ENCODE data around the gene THBS3.
"Not testable (repeated sequence)": the region's sequence is repeated elsewhere in the genome, so short reads cannot be mapped to it uniquely, and the experiment has no call there.

The THBS3 gene

GRCh38 chr1:155174324-155175280 is 33.1 kb downstream of the THBS3 start:
- DNase-seq (ENCODE audit: low spot score), result peak; percentile 51

- DNase-seq (ENCODE audit: low spot score), result peak; percentile 61
Observed at GRCh38 chr1:155173478-155174323, 34.0 kb downstream of the THBS3 start, which contains the start of gene TRIM46. TSS of gene TRIM46 (plus strand) at chr1:155173849. CDS start at chr1:155173967, 118 bp downstream.

DNA sequence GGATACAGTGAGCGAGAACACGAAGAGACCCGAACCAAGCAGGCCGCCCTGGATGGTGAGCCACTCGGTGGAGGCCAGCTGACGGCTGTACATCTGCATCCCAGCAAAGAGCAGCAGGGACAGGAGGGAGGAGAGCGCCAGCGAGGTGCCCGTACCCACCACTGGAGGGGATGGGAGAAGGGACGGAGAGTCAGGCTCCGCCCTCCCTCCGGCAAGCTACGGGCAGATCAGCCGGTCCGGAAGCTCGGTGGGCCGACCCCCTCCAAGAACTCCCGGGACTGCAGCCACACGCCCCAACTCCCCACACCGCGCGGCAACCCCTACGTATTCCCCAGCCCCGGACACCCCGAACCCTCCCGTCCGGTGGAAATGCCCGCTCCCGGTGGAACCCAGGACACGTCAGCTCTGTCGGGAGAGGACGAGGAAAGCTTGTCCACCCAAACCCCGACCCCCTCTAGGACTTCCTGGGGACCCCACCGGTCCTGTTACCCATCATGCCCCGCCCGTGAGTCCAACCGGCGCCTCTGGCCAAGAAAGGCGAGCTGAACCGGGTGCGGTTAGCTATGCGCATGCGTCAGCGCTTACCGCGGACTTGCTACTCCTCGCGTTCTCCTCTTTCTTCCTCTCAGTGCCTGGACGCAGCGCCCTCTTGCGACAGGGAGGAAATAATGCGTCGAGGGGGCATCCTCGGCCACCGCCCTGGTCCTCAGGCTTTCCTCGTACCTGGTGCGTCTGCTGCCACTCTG is 34.8 kb downstream of the THBS3 start, which contains the start of gene KRTCAP2:
KRTCAP2 (minus strand) TSS at position 573 of the 746 bp plus-strand sequence; CDS start at position 493, 80 bp downstream.
- peak; percentile 94 for DNase-seq (ENCODE audit: low spot score)

- DNase-seq (ENCODE audit: low spot score), result peak; percentile 31
Observed at GRCh38 chr1:155171836-155172731, 35.6 kb downstream of the THBS3 start.

DNA sequence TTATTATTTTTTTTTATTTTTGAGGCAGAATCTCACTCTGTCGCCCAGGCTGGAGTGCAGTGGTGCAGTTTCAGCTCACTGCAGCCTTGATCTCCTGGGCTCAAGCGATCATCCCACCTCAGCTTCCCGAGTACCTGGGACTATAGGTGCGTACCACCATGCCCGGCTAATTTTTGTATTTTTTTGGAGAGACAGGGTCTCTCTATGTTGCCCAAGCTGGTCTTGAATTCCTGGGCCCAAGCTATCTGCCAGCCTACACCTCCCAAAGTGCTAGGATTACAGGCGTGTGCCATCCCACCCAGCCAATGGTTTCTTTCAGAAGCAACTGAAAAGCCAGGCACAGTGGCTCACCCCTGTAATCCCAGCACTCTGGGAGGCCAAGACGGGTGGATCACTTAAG is 36.9 kb downstream of the THBS3 start:
- peak; percentile 20 for DNase-seq (ENCODE audit: low spot score)

DNA sequence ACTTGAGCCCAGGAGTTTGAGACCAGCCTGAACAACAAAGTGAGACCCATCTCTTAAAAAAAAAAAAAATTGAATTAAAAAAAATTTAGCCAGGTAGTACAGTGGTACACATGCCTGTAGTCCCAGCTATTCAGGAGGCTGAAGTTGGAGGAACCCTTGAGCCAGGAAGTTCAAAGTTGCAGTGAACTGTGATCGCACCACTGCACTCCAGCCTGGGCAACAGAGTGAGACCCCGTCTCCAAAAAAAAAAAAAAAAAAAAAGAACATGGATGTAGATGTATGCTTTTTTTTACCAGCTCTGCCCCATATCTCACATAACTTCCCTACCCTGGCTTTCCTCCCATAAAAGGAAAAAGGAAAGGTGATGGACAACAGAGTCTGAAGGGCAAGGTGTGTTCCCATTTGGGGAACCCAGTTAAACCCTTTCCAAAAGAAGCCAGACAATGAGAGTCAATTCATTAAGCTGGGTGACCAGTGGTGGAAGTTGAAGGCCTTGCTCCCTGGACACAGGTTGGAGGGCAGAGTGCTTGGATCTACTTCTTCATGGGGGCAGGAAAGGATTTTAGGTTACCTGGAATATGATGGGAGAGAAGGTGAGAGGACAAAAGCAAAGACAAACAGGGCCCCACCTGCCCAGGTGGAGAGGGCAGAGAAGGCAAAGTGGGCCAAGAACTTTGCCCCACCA is 37.5 kb downstream of the THBS3 start:
- DNase-seq (ENCODE audit: low spot score), result peak; percentile 30

DNA sequence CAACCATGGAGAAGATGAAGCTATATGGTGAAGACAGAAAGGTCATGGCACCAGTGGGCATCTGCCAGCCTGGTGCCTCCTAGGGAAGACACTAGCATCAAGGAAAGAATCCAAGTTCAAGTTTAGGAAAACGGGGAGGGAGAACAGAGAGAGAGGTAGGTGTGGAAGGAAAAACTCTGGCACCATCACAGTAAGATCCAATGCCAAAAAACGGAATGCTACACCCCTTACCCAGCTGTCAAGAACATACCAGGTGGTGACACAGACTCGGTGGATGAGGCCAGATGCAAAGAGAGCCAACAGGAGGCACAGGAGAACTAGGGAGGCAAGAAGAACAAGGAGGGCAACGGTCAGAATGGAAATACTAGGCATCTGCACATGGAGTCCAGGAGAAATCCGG is 38.2 kb downstream of the THBS3 start:
- DNase-seq (ENCODE audit: low spot score), result peak; percentile 12

DNA sequence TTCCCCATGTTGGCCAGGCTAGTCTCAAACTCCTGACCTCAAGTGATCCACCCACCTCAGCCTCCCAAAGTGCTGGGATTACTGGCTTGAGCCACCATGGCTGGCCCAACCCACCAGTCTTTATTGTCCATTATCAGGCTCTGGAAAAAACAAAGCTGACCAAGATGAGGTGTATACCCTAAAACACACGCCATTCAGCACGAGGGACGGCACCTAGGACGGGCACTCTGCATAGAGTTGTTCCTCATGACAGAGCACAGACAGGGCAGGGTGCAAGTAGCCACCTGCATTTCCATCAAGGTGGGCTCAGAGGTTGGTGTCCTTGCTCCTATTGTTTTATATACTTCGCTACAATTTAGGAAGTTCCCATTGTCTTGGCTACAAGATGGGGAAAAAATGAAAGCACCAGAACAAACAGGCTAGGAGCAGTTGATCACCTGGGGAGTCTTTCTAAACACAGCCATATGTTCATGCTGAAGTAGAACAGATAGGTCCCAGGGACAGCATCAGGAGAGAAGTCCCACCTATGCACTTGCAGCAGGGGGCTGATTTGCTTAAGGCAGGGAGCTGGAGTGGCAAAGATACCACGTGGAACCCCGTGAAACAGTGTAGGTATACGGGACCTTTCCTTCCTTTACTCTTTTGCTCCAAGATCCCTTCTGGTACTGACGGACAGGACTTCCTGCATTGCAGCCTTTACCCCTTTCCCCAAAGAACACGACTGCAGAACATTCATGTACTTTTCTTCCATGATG is 39.1 kb downstream of the THBS3 start:
- peak; percentile 30 for DNase-seq (ENCODE audit: low spot score)

GRCh38 chr1:155168105-155168445 is 39.6 kb downstream of the THBS3 start:
- not testable (repeated sequence) for DNase-seq (ENCODE audit: low spot score)

DNA sequence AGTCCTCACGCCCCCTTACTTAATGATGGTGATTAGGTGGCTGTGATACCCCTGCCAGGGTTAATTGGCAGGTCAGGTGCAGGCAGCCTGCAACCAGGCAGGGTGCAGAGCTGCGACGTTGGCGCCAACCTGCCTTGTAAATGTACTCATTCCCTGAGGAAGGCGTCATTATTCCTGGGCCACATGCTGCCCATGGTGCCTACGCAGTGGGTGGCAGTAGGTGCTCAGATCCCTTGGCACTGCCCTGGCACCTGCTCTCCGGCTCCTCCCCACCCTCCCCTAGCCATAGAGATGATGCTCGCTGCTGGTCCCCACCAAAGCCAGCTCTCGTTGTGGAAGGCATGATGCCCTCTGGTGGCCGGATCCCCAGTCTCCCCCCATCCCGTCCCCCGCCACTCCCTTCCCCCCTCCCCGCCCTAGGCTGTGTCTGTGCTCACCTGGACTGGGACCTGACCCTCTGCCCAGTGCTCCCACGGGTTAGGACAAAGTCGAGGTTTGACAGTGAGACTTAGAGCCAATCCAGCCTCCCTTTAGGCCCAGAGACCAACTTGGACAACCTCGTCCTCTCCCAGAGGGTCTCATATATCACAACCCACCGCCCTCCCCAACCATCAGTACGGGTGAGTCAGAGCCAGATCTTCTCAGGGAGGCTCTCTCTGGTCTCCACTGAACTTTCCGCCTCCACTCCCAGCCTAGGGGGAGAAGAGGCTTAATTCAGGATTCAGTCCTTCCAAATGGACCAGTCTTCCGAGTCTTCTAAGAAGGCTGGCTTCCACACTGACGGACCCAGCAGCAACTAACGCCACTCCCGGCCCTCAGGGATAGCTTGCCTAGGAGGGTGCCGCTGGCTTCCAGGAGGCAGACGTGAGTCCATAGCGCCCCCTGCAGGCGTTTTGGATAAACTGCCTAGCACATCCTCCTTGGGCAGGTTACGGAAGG is 40.3 kb downstream of the THBS3 start:
- peak; percentile 85 for DNase-seq (ENCODE audit: low spot score)

- DNase-seq (ENCODE audit: low spot score), result peak; percentile 71
Observed at GRCh38 chr1:155166471-155167165, 41.1 kb downstream of the THBS3 start.

DNA sequence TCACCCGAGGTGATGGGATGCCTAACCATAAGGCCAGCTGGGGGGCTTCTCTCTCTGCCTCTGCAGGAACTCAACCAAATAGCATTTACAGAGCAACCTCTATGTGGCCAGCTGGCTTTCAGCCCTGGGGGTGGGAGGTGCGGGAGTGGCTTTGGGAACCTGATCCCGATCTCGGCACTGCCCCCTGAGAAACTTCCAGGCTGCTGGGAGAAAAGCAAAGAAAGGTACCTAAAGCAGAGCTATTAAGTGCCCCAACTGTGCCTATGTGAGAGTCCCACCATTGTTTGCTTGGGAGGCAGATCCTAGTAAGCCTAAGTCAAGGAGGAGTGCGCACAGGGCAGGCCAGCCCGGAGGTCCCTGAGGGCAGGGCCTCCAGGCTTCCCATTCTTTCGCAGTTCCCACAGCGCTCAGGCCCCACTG is 41.6 kb downstream of the THBS3 start:
- peak; percentile 64 for DNase-seq (ENCODE audit: low spot score)

DNA sequence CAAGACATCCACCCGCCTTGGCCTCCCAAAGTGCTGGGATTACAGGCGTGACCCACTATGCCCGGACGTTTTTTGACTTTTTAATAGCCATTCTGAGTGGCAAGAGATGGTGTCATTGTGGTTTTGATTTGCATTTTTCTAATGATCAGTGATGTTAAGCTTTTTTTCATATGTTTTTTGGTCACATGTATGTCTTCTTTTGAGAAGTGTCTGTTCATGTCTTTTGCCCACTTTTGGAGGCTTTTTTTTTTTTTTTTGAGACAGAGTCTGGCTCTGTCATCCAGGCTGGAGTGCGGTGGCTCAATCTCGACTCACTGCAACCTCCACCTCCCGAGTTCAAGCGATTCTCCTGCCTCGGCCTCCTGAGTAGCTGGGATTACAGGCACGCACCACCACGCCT is 43.1 kb downstream of the THBS3 start:
- DNase-seq (ENCODE audit: low spot score), result peak; percentile 6

DNA sequence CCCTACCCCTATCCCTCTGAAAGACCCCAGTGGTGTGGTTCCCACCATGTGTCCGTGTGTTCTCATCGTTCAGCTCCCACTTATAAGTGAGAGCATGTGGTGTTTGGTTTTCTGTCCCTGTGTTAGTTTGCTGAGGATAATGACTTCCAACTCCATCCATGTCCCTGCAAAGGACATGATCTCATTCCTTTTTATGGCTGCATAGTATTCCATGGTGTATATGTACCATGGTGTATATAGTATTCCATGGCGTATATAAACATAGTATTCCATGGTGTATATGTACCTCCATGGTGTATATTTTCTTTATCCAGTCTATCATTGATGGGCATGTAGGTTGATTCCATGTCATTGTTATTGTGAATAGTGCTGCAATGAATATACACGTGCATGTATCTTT is 43.9 kb downstream of the THBS3 start:
- DNase-seq (ENCODE audit: low spot score), result not testable (repeated sequence)

DNA sequence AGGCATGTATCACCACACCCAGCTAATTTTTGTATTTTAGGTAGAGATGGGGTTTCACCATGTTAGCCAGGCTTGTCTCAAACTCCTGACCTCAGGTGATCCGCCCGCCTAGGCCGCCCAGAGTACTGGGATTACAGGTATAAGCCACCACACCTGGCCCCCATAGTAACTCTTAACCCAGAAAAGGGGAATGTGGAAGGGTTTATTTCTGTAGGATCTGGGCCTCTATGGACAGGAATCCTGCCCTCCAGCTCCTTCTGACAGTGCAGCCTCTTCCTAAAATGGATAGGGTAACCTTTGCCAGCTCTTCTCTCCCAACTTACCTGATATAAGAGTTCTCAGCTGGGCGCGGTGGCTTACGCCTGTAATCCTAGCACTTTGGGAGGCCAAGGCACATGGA is 45.1 kb downstream of the THBS3 start:
- not testable (repeated sequence) for DNase-seq (ENCODE audit: low spot score)

- peak; percentile 36 for DNase-seq (ENCODE audit: low spot score)
Observed at GRCh38 chr1:155160128-155160527, 47.6 kb downstream of the THBS3 start.

DNA sequence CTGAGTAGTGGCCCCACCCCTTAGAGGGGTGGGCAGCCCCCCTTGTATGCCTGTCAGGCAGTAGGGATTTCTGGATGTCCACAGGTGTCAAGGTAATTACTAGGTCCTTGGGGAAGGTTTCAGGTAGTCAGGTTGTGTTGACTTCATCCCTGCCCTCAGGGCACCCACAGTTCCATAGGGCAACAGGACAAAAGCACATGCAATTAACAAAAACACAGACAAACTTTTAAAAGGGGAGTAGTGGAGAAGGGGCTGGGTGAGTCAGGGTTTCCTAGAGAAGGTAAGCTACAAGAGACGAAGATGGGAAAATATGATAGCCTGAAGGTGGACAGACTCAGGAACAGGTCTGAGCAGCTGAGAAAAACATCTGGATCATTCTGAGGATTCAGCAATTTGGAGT is 48.7 kb downstream of the THBS3 start:
- DNase-seq (ENCODE audit: low spot score), result no peak

All from left forelimb (tissue), 1 donor.